ENCODE results near the gene PRPF40A.

Gene PRPF40A

DNA sequence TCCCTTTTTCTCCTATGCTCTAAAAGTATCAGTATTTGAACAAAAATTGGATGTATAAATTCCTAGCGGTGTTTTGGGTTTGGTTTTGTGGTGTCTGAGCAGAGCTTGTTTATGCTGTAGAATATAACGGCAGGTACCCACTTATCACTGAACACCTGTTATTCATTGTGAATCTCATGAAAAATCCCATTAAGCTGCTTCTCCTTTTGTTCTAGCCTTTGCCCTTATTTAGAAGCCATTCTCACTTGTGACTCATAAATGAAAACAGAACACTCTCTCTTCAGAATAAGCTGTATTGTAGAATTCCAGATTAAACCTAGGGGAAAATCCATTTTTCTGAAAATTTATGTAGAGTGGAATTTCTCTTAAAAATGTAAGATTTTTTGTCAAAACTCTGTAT lies 104.0 kb downstream of the PRPF40A start:
- no peak for DNase-seq

- DNase-seq, result no peak
Measured at GRCh38 chr2:152611458-152612231, 105.6 kb downstream of the PRPF40A start.

- DNase-seq, result no peak
Measured at GRCh38 chr2:152609699-152610098, 107.6 kb downstream of the PRPF40A start.

DNA sequence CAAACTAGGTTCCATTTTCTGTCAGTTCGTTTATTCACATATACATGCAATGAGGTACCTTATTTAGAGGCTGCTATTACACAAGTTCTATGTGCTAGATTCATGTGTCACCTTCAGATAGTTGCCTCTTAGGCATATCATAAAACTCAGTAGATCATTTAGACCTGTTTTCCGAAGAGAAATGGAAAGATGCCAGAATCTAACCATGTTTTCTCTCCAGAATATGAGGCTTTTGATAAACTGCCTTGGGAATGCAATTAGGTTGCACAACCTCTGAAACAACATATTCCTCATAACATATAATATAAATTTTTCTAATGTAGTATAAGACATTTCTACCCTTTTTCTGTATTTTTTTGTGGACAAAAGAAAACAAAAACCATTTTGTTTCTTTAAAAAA lies 108.1 kb downstream of the PRPF40A start:
- no peak for DNase-seq

DNA sequence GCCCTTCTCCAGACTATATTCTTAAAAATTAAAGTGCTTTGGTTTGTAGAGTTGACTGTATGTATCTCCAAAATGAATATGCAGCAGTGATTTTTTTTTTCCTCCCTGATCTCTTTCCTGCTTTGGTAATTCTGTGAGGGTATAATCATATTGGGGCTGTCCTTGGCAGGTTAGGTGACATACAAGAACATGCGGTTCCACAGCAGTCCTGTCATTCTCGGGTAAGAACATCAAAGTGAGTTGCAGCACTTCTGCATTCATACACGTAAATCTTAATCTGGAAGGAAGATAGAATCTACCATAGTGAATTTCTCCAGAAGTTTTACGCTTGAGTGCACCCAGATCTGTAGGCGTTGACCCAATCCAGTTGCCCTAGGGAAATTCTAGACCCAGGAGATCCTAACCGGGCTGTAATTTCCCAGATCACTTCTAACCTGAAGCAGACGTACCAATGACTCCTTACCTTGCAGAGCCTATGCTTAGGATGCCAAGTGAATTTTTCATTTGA lies 109.4 kb downstream of the PRPF40A start:
- DNase-seq, result no peak

DNA sequence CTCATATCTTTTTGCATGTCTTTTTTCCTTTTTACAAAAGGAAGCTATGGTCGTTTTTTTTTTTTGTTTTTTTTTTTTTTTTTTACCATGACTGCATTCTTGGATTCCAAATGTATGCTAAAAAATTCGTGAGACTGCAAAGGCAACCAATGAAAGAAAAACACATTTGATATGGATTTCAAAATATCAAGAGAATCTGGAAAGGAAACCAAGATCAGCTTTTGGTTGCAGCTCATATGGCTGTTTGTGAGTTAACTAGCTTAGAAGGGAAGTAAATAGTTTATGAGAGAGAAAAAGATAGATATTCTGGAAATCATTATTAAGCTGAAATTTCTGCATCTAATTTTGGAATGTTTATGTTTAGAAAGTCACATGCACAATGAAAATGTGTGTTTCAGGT lies 110.3 kb downstream of the PRPF40A start:
- no peak for DNase-seq

- no peak for DNase-seq
Measured at GRCh38 chr2:152606081-152606480, 111.2 kb downstream of the PRPF40A start.

GRCh38 chr2:152603166-152603565 lies 114.1 kb downstream of the PRPF40A start:
- no peak for DNase-seq

DNA sequence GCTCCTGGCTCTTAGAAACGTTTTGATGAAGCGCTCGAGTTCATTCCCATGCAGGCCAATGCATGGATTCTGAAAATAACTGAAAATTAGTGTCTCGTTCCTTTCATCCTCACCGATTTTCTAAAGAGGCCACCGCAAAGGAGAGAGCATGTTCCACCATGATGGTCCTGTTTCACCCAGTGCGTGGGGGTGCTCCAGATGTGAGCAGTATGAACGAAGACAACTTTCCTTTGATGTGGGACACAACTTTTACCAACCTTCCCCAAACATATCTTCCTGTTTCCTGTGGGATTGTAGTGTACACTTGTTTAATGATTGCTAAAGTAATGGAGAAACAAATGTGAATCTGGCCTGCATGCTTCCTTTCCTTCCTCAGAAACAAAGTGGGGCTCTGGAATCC lies 114.5 kb downstream of the PRPF40A start:
- DNase-seq, result no peak
